ENCODE results near the gene UBXN7. TPM values are rescaled to one million over a fixed set of nuclear protein-coding genes. Genes with fewer than 3 reads are reported as not detected.
"Not testable (repeated sequence)": the region's sequence is repeated elsewhere in the genome, so short reads cannot be mapped to it uniquely, and the experiment has no call there.

The UBXN7 gene
- total and polyA plus RNA-seq, 9 of the 15 experiments (the other 6 are each of a cell fraction or from before 2014, with no cell fraction given), result 3.5 to 44.6 (median 13.4) TPM

GRCh38 chr3:196302960-196303359, 129.3 kb downstream of the UBXN7 start (continued):
- TF ChIP-seq ZNF175 (CRISPR knock-in tag; IDR thresholded peaks at IDR 0.05; ENCODE audit: low read depth) (0 out of 2 replicates have a peak, but pooled peaks have one; percentile 37), ARID1B (IDR thresholded peaks at IDR 0.05) (peak; percentile 42), ZNF592 (IDR thresholded peaks at IDR 0.05) (0 out of 2 replicates have a peak, but pooled peaks have one; percentile 7), DPF2 (IDR thresholded peaks at IDR 0.05) (peak; percentile 33; the same call in 1 of the 2 replicates)

GRCh38 chr3:196302551-196302950, 129.7 kb downstream of the UBXN7 start:
- H3K4me3 ChIP-seq; H3K9me3 ChIP-seq (replicated peaks; ENCODE audit: control insufficient read depth, insufficient read depth, low read depth, low read length); H3K36me3 ChIP-seq (ENCODE audit: control insufficient read depth, insufficient read depth, low read length); H3K79me2 ChIP-seq (ENCODE audit: control insufficient read depth, insufficient read depth, low read length); H4K20me1 ChIP-seq (replicated peaks; ENCODE audit: control insufficient read depth, insufficient read depth, low read length); H3K4me1 ChIP-seq (replicated peaks in 1 of 2; ENCODE audit: control insufficient read depth in 2 of 2, insufficient read depth in 2 of 2, low read length in 2 of 2); FAIRE-seq; H3K27me3 ChIP-seq (ENCODE audit: control insufficient read depth in 2 of 2, insufficient read depth in 2 of 2, low read length in 2 of 2); intact Hi-C loops (cut with micrococcal nuclease); H3K27ac ChIP-seq (ENCODE audit: extremely low read depth, low read depth, low read length); BruUV-seq (replicated peaks); CTCF ChIA-PET (ENCODE audit: low intra/inter-chr PET ratio); H3K9ac ChIP-seq (ENCODE audit: insufficient read depth in 1 of 2, low read depth in 2 of 2, low read length in 2 of 2); in situ Hi-C loops (cut with MboI); DNase-seq (ENCODE audit: extremely low read depth in 1 of 4, low spot score in 3 of 4); H3K9me1 ChIP-seq (ENCODE audit: control insufficient read depth, insufficient read depth, low read length); TF ChIP-seq NR4A1 (CRISPR knock-in tag; IDR thresholded peaks at IDR 0.05); NR2C1 (IDR thresholded peaks at IDR 0.05): not testable (repeated sequence)
- peak overlapping the region; percentile 47 for H3K4me2 ChIP-seq (ENCODE audit: insufficient read depth, low read length)
- POLR2A ChIA-PET, result interaction anchor here (0.5 to 1.7 kb wide), 4 partner anchors 13 to 17 kb away, joined by 3 to 4 read pairs (median 3); partner anchors contain the start of gene DYNLT2B
- WGBS (ENCODE audit: insufficient coverage, low coverage, missing lambda C conversion rate), result 58% methylated on average over 5 of the region's 10 CpGs
- peak; percentile 49 for ATAC-seq
- peak overlapping the region; percentile 54; the same call in 1 of the 2 replicates for H2AFZ ChIP-seq (ENCODE audit: low read depth, low read length)
- TF ChIP-seq CUX1 (CRISPR knock-in tag; IDR thresholded peaks at IDR 0.05), result peak; percentile 45; the same call in 1 of the 2 replicates
- TF ChIP-seq SMAD3 (CRISPR knock-in tag; conservative IDR thresholded peaks at IDR 0.05), result 0 out of 2 replicates have a peak, but pooled peaks have one; percentile 38
- peak; percentile 96 for TF ChIP-seq NR4A1 (tag; IDR thresholded peaks at IDR 0.05)
- peak; percentile 70 for TF ChIP-seq TEAD2 (tag; IDR thresholded peaks at IDR 0.05)
- peak; percentile 75 for TF ChIP-seq NR2C1 (tag; IDR thresholded peaks at IDR 0.05)

Data from K562 (cell line).